Neural progenitor cell (in vitro differentiated cells): Measurements from ENCODE around the gene HSD17B1.

Experiments
- EZH2 ChIP-seq: fragments of 200-600 bp; sonication (generic); IDR thresholded peaks from 2 replicates; pipeline ENCODE4 v1.6.1; 2017; ENCODE audit warnings: antibody characterized with exemption, mild to moderate bottlenecking, moderate library complexity
- EZH2phosphoT487 ChIP-seq: fragments of 200-600 bp; sonication (generic); IDR thresholded peaks from 2 replicates; pipeline ENCODE4 v1.6.1; 2017; ENCODE audit warnings: antibody characterized with exemption
- TF ChIP-seq, protein P1 (sequence below): fragments of 200-600 bp; sonication (generic); IDR thresholded peaks from 2 replicates; pipeline ENCODE4 v1.5.1; 2017; ENCODE audit warnings: antibody characterized with exemption, mild to moderate bottlenecking

DNA sequence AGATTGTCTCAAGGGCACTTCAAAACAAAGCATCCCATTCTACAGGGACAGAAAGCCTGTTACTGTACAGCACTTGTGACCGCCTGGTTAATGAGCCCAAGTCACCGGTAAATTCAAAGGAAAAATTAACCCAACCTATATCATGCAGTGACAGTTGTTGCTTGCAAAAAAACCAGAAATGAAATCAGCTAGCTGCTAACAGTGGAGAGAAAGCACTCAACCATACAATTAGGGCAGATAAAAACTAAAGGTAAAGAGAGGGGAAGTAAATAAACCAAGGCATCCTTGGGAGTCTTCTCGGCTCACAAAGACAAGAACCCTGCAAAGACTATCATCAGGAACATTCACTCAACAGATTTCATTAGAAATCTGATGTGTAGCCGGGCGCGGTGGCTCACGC lies 50.6 kb downstream of the HSD17B1 start:
- TF ChIP-seq, protein P1, sequence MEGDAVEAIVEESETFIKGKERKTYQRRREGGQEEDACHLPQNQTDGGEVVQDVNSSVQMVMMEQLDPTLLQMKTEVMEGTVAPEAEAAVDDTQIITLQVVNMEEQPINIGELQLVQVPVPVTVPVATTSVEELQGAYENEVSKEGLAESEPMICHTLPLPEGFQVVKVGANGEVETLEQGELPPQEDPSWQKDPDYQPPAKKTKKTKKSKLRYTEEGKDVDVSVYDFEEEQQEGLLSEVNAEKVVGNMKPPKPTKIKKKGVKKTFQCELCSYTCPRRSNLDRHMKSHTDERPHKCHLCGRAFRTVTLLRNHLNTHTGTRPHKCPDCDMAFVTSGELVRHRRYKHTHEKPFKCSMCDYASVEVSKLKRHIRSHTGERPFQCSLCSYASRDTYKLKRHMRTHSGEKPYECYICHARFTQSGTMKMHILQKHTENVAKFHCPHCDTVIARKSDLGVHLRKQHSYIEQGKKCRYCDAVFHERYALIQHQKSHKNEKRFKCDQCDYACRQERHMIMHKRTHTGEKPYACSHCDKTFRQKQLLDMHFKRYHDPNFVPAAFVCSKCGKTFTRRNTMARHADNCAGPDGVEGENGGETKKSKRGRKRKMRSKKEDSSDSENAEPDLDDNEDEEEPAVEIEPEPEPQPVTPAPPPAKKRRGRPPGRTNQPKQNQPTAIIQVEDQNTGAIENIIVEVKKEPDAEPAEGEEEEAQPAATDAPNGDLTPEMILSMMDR: no peak
- TF ChIP-seq EZH2 (no peak), EZH2phosphoT487 (no peak)
